Measurements from ENCODE around the gene CDC42BPA. TPM values are rescaled to one million over a fixed set of nuclear protein-coding genes. Genes with fewer than 3 reads are reported as not detected.

The CDC42BPA gene
- total RNA-seq, 1 donor from 2014 or later = 61.6 TPM

GRCh38 chr1:227062306-227062705, 256.0 kb downstream of the CDC42BPA start:
- DNase-seq (ENCODE audit: low spot score) = no peak
- Mint-ChIP-seq H3K9me3 (ENCODE audit: low read depth) (no peaks in the 10 kb centered on the region), H3K4me1 (ENCODE audit: low read depth) (peaks cover 30% of the 10 kb centered on the region), H3K4me3 (ENCODE audit: unreplicated experiment) (no peak overlapping the region), H3K27me3 (ENCODE audit: low read depth) (no peaks in the 10 kb centered on the region), H3K27ac (ENCODE audit: unreplicated experiment) (no peak overlapping the region), H3K36me3 (ENCODE audit: low read depth) (peaks cover 26% of the 10 kb centered on the region)
- no peak for TF ChIP-seq CTCF (IDR thresholded peaks at IDR 0.05)

- Mint-ChIP-seq H3K27me3 (ENCODE audit: low read depth) (no peaks in the 10 kb centered on the region), H3K4me3 (ENCODE audit: unreplicated experiment) (no peak overlapping the region), H3K9me3 (ENCODE audit: low read depth) (no peaks in the 10 kb centered on the region), H3K36me3 (ENCODE audit: low read depth) (peaks cover 22% of the 10 kb centered on the region), H3K4me1 (ENCODE audit: low read depth) (peaks cover 18% of the 10 kb centered on the region), H3K27ac (ENCODE audit: unreplicated experiment) (peak overlapping the region; percentile 84)
- no peak for DNase-seq (ENCODE audit: low spot score)
- no peak for TF ChIP-seq CTCF (IDR thresholded peaks at IDR 0.05)
Measured at GRCh38 chr1:227059076-227059475, 259.2 kb downstream of the CDC42BPA start.

- H3K4me1 Mint-ChIP-seq (ENCODE audit: low read depth) = peaks cover 18% of the 10 kb centered on the region
- no peaks in the 10 kb centered on the region for H3K27me3 Mint-ChIP-seq (ENCODE audit: low read depth)
- no peaks in the 10 kb centered on the region for H3K9me3 Mint-ChIP-seq (ENCODE audit: low read depth)
- H3K4me3 Mint-ChIP-seq (ENCODE audit: unreplicated experiment) = no peak overlapping the region
- TF ChIP-seq CTCF (IDR thresholded peaks at IDR 0.05) = no peak
- peaks cover 22% of the 10 kb centered on the region for H3K36me3 Mint-ChIP-seq (ENCODE audit: low read depth)
- DNase-seq (ENCODE audit: low spot score) = no peak
- H3K27ac Mint-ChIP-seq (ENCODE audit: unreplicated experiment) = peak overlapping the region; percentile 80
Measured at GRCh38 chr1:227058321-227058751, 260.0 kb downstream of the CDC42BPA start.

- H3K4me3 Mint-ChIP-seq (ENCODE audit: unreplicated experiment) = no peak overlapping the region
- peaks cover 3% of the 10 kb centered on the region for H3K9me3 Mint-ChIP-seq (ENCODE audit: low read depth)
- TF ChIP-seq CTCF (IDR thresholded peaks at IDR 0.05) = no peak
- no peak for DNase-seq (ENCODE audit: low spot score)
- peaks cover 10% of the 10 kb centered on the region for H3K4me1 Mint-ChIP-seq (ENCODE audit: low read depth)
- no peaks in the 10 kb centered on the region for H3K27me3 Mint-ChIP-seq (ENCODE audit: low read depth)
- H3K36me3 Mint-ChIP-seq (ENCODE audit: low read depth) = peaks cover 35% of the 10 kb centered on the region
- no peak overlapping the region for H3K27ac Mint-ChIP-seq (ENCODE audit: unreplicated experiment)
Measured at GRCh38 chr1:227049253-227049652, 269.0 kb downstream of the CDC42BPA start.

- H3K4me1 Mint-ChIP-seq (ENCODE audit: low read depth) = peaks cover 10% of the 10 kb centered on the region
- H3K27me3 Mint-ChIP-seq (ENCODE audit: low read depth) = no peaks in the 10 kb centered on the region
- no peak overlapping the region for H3K4me3 Mint-ChIP-seq (ENCODE audit: unreplicated experiment)
- TF ChIP-seq CTCF (IDR thresholded peaks at IDR 0.05) = no peak
- DNase-seq (ENCODE audit: low spot score) = no peak
- no peaks in the 10 kb centered on the region for H3K9me3 Mint-ChIP-seq (ENCODE audit: low read depth)
- H3K27ac Mint-ChIP-seq (ENCODE audit: unreplicated experiment) = peak overlapping the region; percentile 6
- H3K36me3 Mint-ChIP-seq (ENCODE audit: low read depth) = peaks cover 27% of the 10 kb centered on the region
Measured at GRCh38 chr1:227043755-227044154, 274.5 kb downstream of the CDC42BPA start.

Data from chondrocyte (in vitro differentiated cells).